CD4-positive, alpha-beta T cell treated with Interleukin-17A for 4 hours (primary cell): Measurements from ENCODE around the gene HTRA1.

Experiments used
- DNase-seq: peaks from one replicate; pipeline ENCODE4 v3.0.0-alpha.2; 2020; ENCODE audit warnings: mixed read lengths

Gene HTRA1

GRCh38 chr10:122521011-122521410 lies 59.7 kb downstream of the HTRA1 start:
- DNase-seq, result no peak

DNA sequence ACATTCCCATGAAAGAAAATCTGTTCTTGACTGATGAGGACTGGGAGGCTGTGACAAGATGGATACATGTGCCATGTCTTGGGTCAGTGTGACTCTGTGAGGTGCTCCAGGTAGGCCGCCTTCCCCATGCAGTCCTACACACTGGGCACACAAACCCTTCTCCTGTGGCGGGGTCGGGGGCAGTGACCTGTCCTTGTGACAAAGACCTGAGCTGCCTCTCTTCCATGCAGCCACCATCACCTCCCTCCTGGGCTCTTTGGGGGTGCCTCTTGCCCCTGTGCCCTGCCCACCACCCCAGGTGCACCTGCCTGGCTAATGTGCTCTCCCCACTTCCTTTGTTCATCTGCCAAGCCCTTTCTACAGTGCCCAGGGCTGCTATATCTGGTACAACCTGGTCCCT lies 63.5 kb downstream of the HTRA1 start:
- no peak for DNase-seq

DNA sequence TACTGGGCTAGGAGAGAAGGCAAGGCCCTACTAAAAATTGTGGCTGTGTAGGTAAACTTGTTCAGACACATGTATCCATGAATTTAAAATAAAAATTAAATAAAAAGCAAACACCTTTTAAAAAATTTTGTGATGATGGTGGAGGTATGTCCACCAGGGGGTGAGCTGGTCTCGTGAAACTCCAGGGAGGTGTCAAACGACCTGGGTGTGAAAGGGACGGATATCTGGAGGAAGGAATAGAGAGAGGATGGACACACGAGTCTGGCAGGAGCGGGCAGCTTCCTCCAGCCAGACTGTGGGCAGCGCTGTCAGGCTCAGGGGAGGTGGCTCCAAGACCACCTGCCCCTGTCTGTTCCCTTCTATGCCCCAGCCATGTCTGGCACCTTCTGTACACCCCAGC lies 64.4 kb downstream of the HTRA1 start:
- DNase-seq, result peak; percentile 26

GRCh38 chr10:122526892-122527291 lies 65.5 kb downstream of the HTRA1 start:
- no peak for DNase-seq

GRCh38 chr10:122530177-122530576 lies 68.8 kb downstream of the HTRA1 start:
- DNase-seq, result no peak

- no peak for DNase-seq
Observed at GRCh38 chr10:122531261-122531660, 69.9 kb downstream of the HTRA1 start.

- no peak for DNase-seq
Observed at GRCh38 chr10:122531939-122532338, 70.6 kb downstream of the HTRA1 start.

- DNase-seq, result no peak
Observed at GRCh38 chr10:122532601-122533296, 71.4 kb downstream of the HTRA1 start.

GRCh38 chr10:122537545-122537944 lies 76.2 kb downstream of the HTRA1 start:
- no peak for DNase-seq

- DNase-seq, result no peak
Observed at GRCh38 chr10:122541541-122542002, 80.2 kb downstream of the HTRA1 start.

DNA sequence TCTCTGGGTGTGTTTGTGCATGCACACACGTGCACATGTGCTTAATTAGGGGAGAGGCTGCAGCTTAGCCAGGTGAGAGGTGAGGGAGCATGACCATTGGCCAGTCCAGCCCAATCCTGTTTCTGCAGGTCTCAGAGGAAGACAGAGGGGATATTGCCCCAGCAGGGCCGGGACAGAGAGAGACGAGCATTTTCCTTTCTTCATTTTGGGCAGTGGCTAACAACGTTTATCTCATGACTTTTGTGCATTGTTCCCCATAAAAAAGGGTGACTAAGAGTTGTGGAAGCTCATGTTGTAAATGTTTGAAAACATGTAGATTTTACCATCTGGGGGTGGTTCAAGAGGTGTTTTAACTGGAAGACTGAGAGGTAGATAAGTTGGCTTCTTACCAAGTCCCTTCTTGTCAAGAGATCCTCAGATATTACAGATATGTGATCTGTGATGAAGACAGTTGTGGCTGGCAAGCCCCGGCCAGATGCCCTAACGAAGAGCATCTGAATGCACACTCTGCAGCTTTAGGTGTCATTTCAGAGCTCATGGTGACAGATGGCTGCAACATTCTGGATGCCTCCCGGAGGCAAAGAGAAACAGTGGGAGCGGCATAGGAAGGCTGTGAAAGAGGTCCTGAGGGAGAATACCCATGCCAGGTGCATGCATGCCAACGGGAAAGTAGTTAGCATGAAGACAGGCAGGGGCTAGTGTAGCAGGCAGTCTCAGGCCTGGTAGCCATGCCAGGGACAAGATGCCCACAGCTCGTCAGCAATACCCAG lies 82.5 kb downstream of the HTRA1 start:
- no peak for DNase-seq

GRCh38 chr10:122544493-122544892 lies 83.1 kb downstream of the HTRA1 start:
- peak; percentile 15 for DNase-seq

- DNase-seq, result no peak
Observed at GRCh38 chr10:122546242-122546641, 84.9 kb downstream of the HTRA1 start.

GRCh38 chr10:122548407-122549085 lies 87.2 kb downstream of the HTRA1 start:
- no peak for DNase-seq

GRCh38 chr10:122549636-122550035 lies 88.3 kb downstream of the HTRA1 start:
- DNase-seq, result no peak

- no peak for DNase-seq
Observed at GRCh38 chr10:122550427-122550826, 89.1 kb downstream of the HTRA1 start.

DNA sequence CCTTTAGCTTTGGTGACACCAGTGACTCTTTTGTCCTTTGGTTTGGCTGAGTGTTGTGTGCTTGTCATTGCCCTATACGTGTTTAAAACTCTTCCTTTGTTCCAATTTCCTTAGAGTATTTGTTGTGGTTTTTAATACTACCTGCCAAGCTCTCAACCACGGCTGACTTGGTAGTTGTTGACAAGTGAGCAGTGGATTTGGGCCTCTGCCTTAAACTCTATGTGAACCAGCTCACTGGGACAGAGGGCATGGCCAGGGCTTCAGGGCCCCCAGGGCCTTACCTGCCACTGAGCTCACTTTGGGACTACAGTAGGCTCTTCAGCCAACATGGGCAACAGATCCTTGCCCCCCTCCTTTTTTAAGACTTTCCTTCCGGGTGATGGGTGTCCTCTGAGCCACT lies 89.6 kb downstream of the HTRA1 start:
- peak; percentile 23 for DNase-seq

DNA sequence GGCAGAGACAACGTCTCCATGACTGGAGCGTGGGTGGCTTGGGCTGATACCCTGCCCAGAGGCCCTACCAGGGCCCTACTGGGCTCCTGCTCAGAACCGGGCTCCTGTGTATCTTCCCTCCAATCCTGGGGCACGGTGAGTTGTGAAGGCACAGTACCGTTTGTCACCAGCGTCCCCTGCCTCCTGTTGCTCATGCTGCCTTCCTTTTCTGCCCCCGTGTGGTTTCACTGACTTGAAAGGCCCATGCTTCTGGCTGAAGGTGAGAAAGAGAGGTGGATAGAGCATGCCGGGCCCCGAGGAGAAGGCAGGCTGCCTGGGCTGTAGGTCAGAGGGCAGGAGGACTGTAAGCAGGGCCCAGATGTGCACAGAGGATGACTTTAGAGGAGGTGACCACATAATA lies 90.1 kb downstream of the HTRA1 start:
- DNase-seq, result peak; percentile 47

- DNase-seq, result no peak
Observed at GRCh38 chr10:122553341-122553740, 92.0 kb downstream of the HTRA1 start.

DNA sequence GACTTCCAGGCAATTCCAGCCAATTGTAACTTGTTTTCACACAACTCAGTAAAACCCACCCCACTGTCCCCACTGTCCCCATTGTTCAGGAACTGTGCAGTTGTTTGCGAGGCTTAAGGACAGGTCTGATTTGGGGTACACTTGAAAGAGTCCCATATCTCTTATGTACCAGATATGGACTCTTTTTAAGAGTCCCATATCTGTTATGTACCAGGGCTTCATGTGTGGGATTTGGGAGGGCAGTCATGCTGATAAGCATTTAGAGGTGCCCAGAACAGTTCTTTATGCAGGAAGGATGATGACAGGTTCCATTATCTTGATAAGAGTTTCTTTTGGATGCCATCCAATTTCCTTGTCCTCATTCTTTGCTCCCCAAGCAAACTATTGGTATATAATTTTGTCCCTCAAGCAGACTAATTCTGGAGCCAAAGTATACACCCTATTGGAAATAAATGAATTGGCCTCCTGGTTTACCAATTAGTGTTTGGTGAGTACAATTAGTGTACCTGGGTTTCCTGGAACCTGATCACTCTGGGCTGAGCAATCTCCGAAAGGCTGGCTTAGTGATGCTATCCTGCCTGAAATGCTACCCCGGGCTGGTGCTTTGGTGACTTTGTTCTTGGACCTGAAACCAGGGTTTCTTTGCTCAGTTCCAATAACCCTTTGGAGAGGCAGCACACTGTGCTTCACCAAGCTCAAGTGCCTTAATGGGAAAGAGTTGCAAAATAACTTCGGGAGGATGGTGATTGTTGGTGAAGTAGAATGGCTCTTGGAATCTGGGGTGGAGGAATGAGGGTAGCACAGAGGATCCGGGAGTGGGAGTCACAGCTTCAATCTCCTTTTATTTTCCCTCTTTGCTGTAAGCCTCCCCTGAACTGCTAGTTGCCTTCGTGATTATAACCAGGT lies 93.0 kb downstream of the HTRA1 start:
- DNase-seq, result no peak

- no peak for DNase-seq
Observed at GRCh38 chr10:122555442-122555841, 94.1 kb downstream of the HTRA1 start.

DNA sequence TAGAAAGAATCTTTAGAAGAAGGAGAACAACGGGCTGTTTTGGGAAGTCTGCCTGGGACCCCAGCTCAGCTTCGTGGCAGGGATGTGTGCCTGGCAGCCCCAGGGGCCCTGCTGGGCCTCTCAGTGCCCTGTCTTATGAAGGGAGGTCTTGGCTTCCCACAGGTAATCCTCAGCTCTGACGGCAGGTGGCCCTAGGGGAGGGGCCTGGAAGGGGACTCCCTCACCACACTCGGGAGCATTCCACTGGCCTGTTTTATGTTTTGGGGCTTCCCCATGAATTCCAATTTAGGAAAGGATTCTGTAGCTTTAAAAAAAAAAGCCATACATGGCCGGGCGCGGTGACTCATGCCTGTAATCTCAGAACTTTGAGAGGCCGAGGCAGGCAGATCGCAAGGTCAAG lies 96.2 kb downstream of the HTRA1 start:
- no peak for DNase-seq

GRCh38 chr10:122558452-122558851 lies 97.1 kb downstream of the HTRA1 start:
- DNase-seq, result peak; percentile 30
